Thyroid gland (tissue), 4 donors: ENCODE data around the gene TYW1B. TPM values are rescaled to one million over a fixed set of nuclear protein-coding genes. Genes with fewer than 3 reads are reported as not detected.
"Not testable (repeated sequence)": the region's sequence is repeated elsewhere in the genome, so short reads cannot be mapped to it uniquely, and the experiment has no call there.

Experiments
- DNase-seq, 2 donors: peaks; one replicate each; pipeline ENCODE4 v3.0.0-alpha.2; 2019
- H3K27ac ChIP-seq, 3 donors: fragments of 200-600 bp; sonication (generic); 1 replicate in 2 of 3; 2 replicates in 1 of 3; pipeline ENCODE4 v1.5.1; 2016 to 2019; ENCODE audit warnings: mild to moderate bottlenecking in 1 of 3, moderate library complexity in 1 of 3
- H3K27me3 ChIP-seq: fragments of 200-600 bp; sonication (generic); one replicate; pipeline ENCODE4 v1.5.1; 2019
- H3K36me3 ChIP-seq, 2 donors: fragments of 200-600 bp; sonication (generic); one replicate each; pipeline ENCODE4 v1.5.1; 2016 to 2019
- H3K4me1 ChIP-seq, 2 donors: fragments of 200-600 bp; sonication (generic); one replicate each; pipeline ENCODE4 v1.5.1; 2017 to 2019
- H3K4me3 ChIP-seq, 3 donors: fragments of 200-600 bp; sonication (generic); replicated peaks in 1 of 3; 1 replicate in 2 of 3; 2 replicates in 1 of 3; pipeline ENCODE4 v1.5.1; 2016; ENCODE audit warnings: mild to moderate bottlenecking in 1 of 3
- H3K9me3 ChIP-seq: fragments of 200-600 bp; sonication (generic); one replicate; pipeline ENCODE4 v1.5.1; 2017
- POLR2A ChIP-seq, 2 donors: fragments of 450-650 bp; IDR thresholded peaks; one replicate each; pipeline ENCODE4 v1.6.1; 2017; ENCODE audit warnings: antibody characterized with exemption in 2 of 2, mild to moderate bottlenecking in 2 of 2, moderate library complexity in 1 of 2
- WGBS, 2 donors: methylation state at CpG; one replicate each; pipeline ENCODE4 v1.1.5; 2017; 5-methylcytosine and 5-hydroxymethylcytosine counted together
- intact Hi-C: fragments of 100-400 bp; cut with DNase I; formaldehyde crosslinking; loops from one replicate; pipeline ENCODE4 v1.15.1; 2023
- total RNA-seq, 4 donors: library from RNA; depleted of rRNA; stranded (reverse); fragments of >200 nt; gene quantifications; one replicate each; pipeline ENCODE4 v1.2.3, GENCODE V29; 2016
- TF ChIP-seq, protein P1 (sequence below), 6 experiments: fragments of 200-600 bp in 3 of 6; fragments of 450-650 bp in 3 of 6; sonication (generic) in 3 of 6; IDR thresholded peaks; one replicate each; pipeline ENCODE4 v1.5.1; 2016 to 2019; ENCODE audit warnings: antibody characterized with exemption in 6 of 6, mild to moderate bottlenecking in 2 of 6, inconsistent platforms in 1 of 6, moderate library complexity in 1 of 6

TYW1B gene
- total RNA-seq, 4 donors from 2014 or later = 3.7 to 7.4 (median 4.9) TPM

DNA sequence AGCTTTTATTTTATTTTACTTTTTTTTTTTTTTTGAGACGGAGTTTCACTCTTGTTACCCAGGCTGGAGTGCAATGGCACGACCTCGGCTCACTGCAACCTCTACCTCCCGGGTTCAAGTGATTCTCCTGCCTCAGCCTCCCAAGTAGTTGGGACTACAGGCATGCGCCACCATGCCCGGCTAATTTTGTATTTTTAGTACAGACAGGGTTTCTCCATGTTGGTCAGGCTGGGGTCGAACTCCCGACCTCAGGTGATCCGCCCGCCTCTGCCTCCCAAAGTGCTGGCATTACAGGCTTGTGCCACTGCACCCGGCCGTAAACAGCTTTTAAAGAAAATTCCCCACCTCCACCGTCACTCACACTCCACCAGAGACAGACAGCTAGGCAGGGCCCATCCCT, 19.5 kb downstream of the TYW1B start:
- 97% methylated on average over 13 of the region's 13 CpGs for WGBS, 2 donors
- intact Hi-C loops, DNase-seq, H3K4me3 ChIP-seq, H3K4me1 ChIP-seq, H3K27me3 ChIP-seq, H3K27ac ChIP-seq, H3K36me3 ChIP-seq, H3K9me3 ChIP-seq: not testable (repeated sequence)

DNA sequence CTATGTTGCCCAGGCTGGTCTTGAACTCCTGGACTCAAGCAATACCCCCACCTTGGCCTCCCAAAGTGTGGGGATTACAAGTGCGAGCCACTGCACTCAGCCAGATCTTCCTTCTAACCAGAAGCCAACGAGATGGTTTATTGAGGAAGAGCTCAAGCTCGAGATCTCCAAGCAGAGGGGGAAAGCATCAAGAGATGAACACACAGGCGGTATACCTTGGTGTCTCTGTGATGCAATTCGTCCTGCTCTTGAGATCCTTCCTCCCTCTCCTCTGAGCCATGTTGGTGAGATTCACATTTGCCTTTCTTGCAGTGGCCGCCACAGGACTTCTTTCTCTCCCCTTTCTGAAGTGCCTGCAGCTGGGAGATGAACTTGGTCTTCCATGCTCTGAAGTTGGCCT, 21.1 kb downstream of the TYW1B start:
- H3K27ac ChIP-seq, intact Hi-C loops, H3K27me3 ChIP-seq, H3K36me3 ChIP-seq, DNase-seq, H3K4me1 ChIP-seq, H3K9me3 ChIP-seq, H3K4me3 ChIP-seq: not testable (repeated sequence)
- WGBS, 2 donors = 78 to 80% methylated on average over 6 of the region's 6 CpGs

DNA sequence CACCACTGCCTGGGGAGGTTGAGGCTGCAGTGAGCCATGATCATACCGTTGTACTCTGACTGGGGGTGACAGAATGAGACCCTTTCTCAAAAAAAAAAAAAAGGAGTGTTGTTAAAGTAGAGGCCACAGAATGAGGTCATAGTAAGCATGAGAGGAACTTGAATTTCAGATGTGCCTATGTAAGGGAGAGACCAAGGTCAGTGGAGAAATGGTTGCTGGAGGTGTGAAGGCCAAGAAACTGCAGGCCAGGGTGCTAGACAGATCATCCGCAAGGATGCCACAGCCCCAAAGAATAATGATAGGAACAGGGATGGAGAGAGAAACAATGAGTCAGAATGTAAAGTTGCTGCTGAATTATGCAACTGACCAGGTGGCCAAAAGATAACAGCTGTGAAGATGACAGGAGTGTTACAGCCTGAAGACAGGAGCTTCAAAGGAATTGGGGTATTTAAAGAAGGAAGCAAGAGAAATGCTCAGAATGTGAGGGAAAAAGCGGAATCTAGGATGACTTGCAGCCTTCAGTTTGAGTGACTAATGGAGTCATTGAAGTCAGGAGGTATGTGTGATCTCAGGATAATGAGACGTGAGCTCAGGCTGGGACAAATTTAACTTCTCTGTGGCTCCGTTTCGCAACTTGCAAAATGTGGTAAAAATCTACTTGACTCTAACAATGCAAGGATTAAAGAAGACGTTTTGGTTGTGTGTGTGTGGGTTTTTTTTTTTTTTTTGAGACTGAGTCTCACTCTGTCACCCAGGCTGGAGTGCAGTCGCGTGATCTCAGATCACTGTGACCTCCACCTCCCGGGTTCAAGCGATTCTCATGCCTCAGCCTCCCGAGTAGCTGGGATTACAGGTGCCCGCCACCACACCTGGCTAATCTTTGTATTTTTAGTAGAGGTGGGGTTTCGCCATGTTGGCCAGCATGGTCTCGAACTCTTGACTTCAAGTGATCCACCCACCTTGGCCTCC, 22.2 kb downstream of the TYW1B start:
- Histone ChIP-seq H3K36me3 (peaks cover 0 to 10% of the 10 kb centered on the region in 2 donors), H3K4me1 (no peaks in the 10 kb centered on the region), H3K27me3 (no peaks in the 10 kb centered on the region), H3K4me3 (no peak overlapping the region), H3K27ac (no peak overlapping the region), H3K9me3 (no peaks in the 10 kb centered on the region)
- intact Hi-C loops = no loop called here
- no peak for TF ChIP-seq POLR2A (IDR thresholded peaks at IDR 0.05)
- TF ChIP-seq, protein P1, sequence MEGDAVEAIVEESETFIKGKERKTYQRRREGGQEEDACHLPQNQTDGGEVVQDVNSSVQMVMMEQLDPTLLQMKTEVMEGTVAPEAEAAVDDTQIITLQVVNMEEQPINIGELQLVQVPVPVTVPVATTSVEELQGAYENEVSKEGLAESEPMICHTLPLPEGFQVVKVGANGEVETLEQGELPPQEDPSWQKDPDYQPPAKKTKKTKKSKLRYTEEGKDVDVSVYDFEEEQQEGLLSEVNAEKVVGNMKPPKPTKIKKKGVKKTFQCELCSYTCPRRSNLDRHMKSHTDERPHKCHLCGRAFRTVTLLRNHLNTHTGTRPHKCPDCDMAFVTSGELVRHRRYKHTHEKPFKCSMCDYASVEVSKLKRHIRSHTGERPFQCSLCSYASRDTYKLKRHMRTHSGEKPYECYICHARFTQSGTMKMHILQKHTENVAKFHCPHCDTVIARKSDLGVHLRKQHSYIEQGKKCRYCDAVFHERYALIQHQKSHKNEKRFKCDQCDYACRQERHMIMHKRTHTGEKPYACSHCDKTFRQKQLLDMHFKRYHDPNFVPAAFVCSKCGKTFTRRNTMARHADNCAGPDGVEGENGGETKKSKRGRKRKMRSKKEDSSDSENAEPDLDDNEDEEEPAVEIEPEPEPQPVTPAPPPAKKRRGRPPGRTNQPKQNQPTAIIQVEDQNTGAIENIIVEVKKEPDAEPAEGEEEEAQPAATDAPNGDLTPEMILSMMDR (IDR thresholded peaks at IDR 0.05) = no peak
- DNase-seq = no peak
- WGBS, 2 donors = 88 to 89% methylated on average over 15 of the region's 15 CpGs

DNA sequence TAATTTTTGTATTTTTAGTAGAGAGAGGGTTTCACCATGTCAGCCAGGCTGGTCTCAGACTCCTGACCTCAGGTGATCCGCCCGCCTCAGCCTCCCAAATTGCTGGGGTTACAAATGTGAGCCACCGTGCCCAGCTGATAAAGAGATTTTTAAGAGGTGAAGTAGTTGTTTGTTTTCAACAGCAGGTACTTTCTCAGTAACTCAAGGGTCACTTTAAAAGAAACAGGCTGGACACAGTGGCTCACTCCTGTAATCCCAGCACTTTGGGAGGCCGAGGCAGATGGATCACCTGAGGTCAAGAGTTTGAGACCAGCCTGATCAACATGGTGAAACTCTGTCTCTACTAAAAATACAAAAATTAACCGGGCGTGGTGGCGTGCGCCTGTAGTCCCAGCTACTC, 24.2 kb downstream of the TYW1B start:
- DNase-seq, H3K4me3 ChIP-seq, H3K36me3 ChIP-seq, H3K27me3 ChIP-seq, H3K9me3 ChIP-seq, H3K4me1 ChIP-seq, intact Hi-C loops, H3K27ac ChIP-seq: not testable (repeated sequence)
- 89 to 94% methylated on average over 8 of the region's 8 CpGs for WGBS, 2 donors

DNA sequence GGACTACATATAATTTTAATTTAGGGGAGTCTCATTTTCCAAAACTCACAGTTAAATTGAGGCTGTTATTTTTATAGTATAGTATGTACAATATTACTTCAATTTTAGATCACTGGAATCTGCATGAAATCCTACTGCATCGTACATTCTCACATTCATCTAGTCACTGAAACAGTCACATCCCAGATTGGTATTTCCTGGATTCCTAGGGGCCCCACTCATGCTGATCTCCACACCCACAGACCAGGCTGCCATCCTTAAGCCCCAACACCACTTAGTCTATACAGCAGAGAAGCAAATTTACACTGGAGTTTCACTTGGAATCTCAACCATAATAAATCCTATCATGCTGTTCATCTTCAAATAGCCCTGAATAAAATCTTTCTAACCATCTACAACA, 26.4 kb downstream of the TYW1B start:
- H3K27ac ChIP-seq, intact Hi-C loops, H3K9me3 ChIP-seq, H3K4me3 ChIP-seq, DNase-seq, H3K36me3 ChIP-seq, H3K4me1 ChIP-seq, H3K27me3 ChIP-seq: not testable (repeated sequence)
- 0% methylated on average over 1 of the region's 1 CpG for WGBS, 2 donors

DNA sequence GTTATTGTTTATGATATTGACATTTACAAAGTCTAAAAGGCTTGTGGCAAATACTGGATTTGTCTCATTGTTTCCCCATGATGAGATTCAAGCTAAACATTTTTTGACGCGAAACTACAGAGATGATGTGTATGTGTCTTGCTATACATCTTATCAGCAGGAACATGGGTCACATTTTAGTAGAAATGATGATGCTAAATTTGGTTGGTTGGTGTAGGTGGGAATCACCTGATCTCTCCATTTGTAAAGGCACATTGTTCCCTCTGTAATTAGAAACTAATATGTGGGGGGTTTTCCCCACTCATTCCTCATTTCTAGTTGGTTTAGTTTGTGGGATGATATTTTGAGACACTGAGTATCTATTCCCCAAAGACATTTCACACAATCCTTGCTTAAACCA, 32.6 kb downstream of the TYW1B start:
- intact Hi-C loops = not testable (repeated sequence)

DNA sequence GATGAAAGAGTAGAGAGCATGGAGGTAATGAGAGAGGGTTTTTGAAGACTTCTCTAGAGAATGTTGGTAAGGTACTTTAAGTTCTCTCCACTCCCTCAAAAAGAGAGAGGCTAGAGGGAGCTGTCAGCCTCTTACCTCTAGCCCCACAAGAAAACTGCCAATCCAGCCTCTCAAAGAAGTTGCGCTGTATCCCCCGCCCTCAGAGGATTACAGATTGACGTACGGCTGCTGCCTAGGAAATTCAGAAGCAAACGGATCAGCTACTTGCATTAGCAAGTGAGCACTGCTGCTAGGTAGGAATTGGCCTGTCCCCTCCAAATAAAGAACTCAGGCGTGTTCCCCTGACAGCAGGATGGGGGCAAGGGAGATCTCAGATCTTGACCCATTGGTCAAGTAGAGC, 34.2 kb downstream of the TYW1B start:
- H3K4me1 ChIP-seq = peaks cover 0 to 12% of the 10 kb centered on the region in 2 donors
- H3K4me3 ChIP-seq = no peak overlapping the region
- DNase-seq = no peak
- H3K27ac ChIP-seq = no peak overlapping the region
- 86 to 92% methylated on average over 5 to 6 of the region's 6 CpGs for WGBS, 2 donors
- TF ChIP-seq, protein P1 (IDR thresholded peaks at IDR 0.05) = no peak
- no peak for TF ChIP-seq POLR2A (IDR thresholded peaks at IDR 0.05)
- intact Hi-C loops = no loop called here
- H3K36me3 ChIP-seq = no peaks in the 10 kb centered on the region
- no peaks in the 10 kb centered on the region for H3K27me3 ChIP-seq
- H3K9me3 ChIP-seq = no peaks in the 10 kb centered on the region

More for the DNA sequence above, 32.6 kb downstream of the TYW1B start:
- WGBS, 2 donors = 100% methylated on average over 2 of the region's 2 CpGs
- not testable (repeated sequence) for DNase-seq, H3K4me3 ChIP-seq, H3K36me3 ChIP-seq, H3K9me3 ChIP-seq, H3K27me3 ChIP-seq, H3K4me1 ChIP-seq, H3K27ac ChIP-seq

DNA sequence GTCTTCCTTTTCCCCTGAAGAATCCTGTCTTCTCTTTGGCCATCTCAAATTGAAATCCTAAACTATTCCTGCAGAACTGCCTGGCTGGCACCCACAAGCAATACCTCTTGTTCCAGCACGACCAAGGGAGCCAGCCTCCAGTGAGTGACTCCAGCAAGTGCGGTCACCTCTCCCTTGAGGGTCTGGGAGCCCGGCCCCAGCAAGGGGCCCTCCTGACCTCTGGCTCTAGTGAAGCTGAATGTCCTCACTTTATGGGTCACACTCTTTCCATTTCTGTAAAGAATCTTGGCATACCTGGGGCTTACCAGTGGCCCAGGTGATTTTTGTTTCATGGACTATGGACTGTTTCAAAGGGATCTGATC, 37.3 kb downstream of the TYW1B start:
- H3K4me3 ChIP-seq, H3K27me3 ChIP-seq, H3K9me3 ChIP-seq, H3K36me3 ChIP-seq, DNase-seq, intact Hi-C loops: not testable (repeated sequence)
- WGBS, 2 donors = 31 to 33% methylated on average over 3 of the region's 3 CpGs
- peak overlapping the region in 1 of 3 donors; percentile 32 for H3K27ac ChIP-seq
- H3K4me1 ChIP-seq = peaks cover 0 to 12% of the 10 kb centered on the region in 2 donors

DNA sequence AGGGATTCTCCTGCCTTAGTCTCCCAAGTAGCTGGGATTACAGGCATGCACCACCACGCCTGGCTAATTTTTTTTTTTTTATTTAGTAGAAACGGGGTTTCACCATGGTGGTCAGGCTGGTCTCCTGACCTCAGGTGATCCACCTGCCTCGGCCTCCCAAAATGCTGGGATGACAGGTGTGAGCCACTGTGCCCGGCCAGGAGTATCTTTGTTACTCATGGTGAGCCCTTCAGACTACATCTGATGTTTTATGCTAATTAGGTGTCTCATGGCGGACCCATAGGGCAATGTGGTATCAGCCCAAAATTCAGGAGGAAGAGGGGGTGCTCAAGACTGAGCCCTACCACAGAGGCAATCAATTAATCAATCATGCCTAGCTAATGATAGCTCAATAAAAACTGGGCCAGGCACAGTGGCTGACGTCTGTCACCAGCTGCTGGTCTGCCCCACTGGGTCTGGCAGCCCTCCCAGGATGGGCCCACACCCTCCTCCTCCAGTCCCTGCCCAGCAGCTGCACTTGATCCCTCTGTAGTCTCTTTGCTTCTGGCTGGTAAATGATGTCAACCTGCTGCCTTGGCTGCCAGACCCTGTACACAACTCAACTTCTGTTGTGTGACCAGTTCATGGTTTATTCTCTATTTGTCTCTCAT, 37.8 kb downstream of the TYW1B start:
- H3K9me3 ChIP-seq, H3K36me3 ChIP-seq, H3K4me3 ChIP-seq, H3K27me3 ChIP-seq, intact Hi-C loops: not testable (repeated sequence)
- WGBS, 2 donors = 75 to 91% methylated on average over 3 to 5 of the region's 6 CpGs
- peak overlapping the region in 1 of 3 donors; percentile 32 for H3K27ac ChIP-seq
- peak; percentile 76 to 77 for DNase-seq
- peaks cover 0 to 12% of the 10 kb centered on the region in 2 donors for H3K4me1 ChIP-seq
